Keratinocyte (primary cell): ENCODE results near the gene FOXP4. TPM values are rescaled to one million over a fixed set of nuclear protein-coding genes. Genes with fewer than 3 reads are reported as not detected.

ENCODE experiments used
- DNase-seq: peaks from one replicate; pipeline ENCODE4 v3.0.0-alpha.2; 2011; ENCODE audit warnings: low read depth, missing footprints, low spot score
- FAIRE-seq: peaks from 2 replicates; lab custom pipeline; 2011; peaks lifted over from hg19 to GRCh38; lab: Jason Lieb, UNC
- H2AFZ ChIP-seq: 2 replicates; pipeline ENCODE4 v1.6.0; 2012; ENCODE audit warnings: low read length, control low read depth, inconsistent platforms; ENCODE audit not compliant: control insufficient read depth
- H3K27ac ChIP-seq: 2 replicates; pipeline ENCODE4 v1.5.1; 2011; ENCODE audit warnings: low read length; ENCODE audit not compliant: control insufficient read depth, insufficient read depth
- H3K27me3 ChIP-seq: 3 replicates; pipeline ENCODE4 v1.6.0; 2011; ENCODE audit warnings: low read length; ENCODE audit not compliant: control insufficient read depth, insufficient read depth; ENCODE audit errors: extremely low read depth
- H3K36me3 ChIP-seq, 2 experiments: 2 replicates in 1 of 2; 3 replicates in 1 of 2; pipeline ENCODE4 v1.5.1; 2011; ENCODE audit warnings: low read length in 2 of 2, mild to moderate bottlenecking in 1 of 2; ENCODE audit not compliant: control insufficient read depth in 2 of 2, insufficient read depth in 2 of 2; ENCODE audit errors: extremely low read depth in 1 of 2
- H3K4me1 ChIP-seq: 3 replicates; pipeline ENCODE4 v1.5.1; 2011; ENCODE audit warnings: low read length; ENCODE audit not compliant: control insufficient read depth, insufficient read depth; ENCODE audit errors: extremely low read depth
- H3K4me2 ChIP-seq: 3 replicates; pipeline ENCODE4 v1.6.0; 2011; ENCODE audit warnings: low read depth, low read length; ENCODE audit not compliant: control insufficient read depth, insufficient read depth; ENCODE audit errors: extremely low read depth
- H3K4me3 ChIP-seq, 3 experiments: fragments of 200-600 bp in 1 of 3; sonication (generic) in 1 of 3; 2 replicates in 2 of 3; 3 replicates in 1 of 3; pipeline ENCODE4 v1.5.1; 2011 to 2016; ENCODE audit warnings: low read length in 3 of 3, mild to moderate bottlenecking in 3 of 3, control low read depth in 2 of 3, inconsistent platforms in 1 of 3, low read depth in 1 of 3, mixed read lengths in 1 of 3, mixed run types in 1 of 3, moderate library complexity in 1 of 3; ENCODE audit not compliant: control insufficient read depth in 2 of 3, insufficient read depth in 2 of 3; ENCODE audit errors: extremely low read depth in 1 of 3
- H3K79me2 ChIP-seq: 2 replicates; pipeline ENCODE4 v1.6.0; 2012; ENCODE audit warnings: low read length; ENCODE audit not compliant: control insufficient read depth, insufficient read depth
- H3K9ac ChIP-seq: 3 replicates; pipeline ENCODE4 v1.6.0; 2011; ENCODE audit warnings: low read length; ENCODE audit not compliant: control insufficient read depth, insufficient read depth; ENCODE audit errors: extremely low read depth
- H3K9me1 ChIP-seq: 3 replicates; pipeline ENCODE4 v1.6.0; 2011; ENCODE audit warnings: low read length; ENCODE audit not compliant: control insufficient read depth, insufficient read depth; ENCODE audit errors: extremely low read depth
- H3K9me3 ChIP-seq: 2 replicates; pipeline ENCODE4 v1.5.1; 2012; ENCODE audit warnings: low read depth, low read length; ENCODE audit not compliant: control insufficient read depth
- H4K20me1 ChIP-seq: 3 replicates; pipeline ENCODE4 v1.6.0; 2011; ENCODE audit warnings: low read length; ENCODE audit not compliant: control insufficient read depth, insufficient read depth; ENCODE audit errors: extremely low read depth
- EZH2 ChIP-seq: IDR thresholded peaks from one replicate; pipeline ENCODE4 v1.6.1; 2012; ENCODE audit warnings: inconsistent platforms, mild to moderate bottlenecking, low read length, moderate library complexity
- dilution Hi-C: fragments of 300-500 bp; cut with MboI; formaldehyde crosslinking; loops from one replicate; pipeline ENCODE4 v1.7.0; 2020; ENCODE audit warnings: low sequenced_read_pairs; ENCODE audit not compliant: extremely low pct_ligation_motif_present
- polyA plus RNA-seq, 5 experiments: library from polyadenylated mRNA; depleted of rRNA in 3 of 5; stranded (reverse) in 3 of 5; stranded (forward) in 1 of 5; unstranded in 1 of 5; fragments of >200 nt; gene quantifications; 1 replicate in 1 of 5; 2 replicates in 3 of 5; 3 replicates in 1 of 5; pipeline versions ENCODE4 v1.2.1 to v1.2.3, GENCODE V29; 2011 to 2012; ENCODE audit warnings: missing spikeins in 2 of 5, low read depth in 1 of 5, low replicate concordance in 1 of 5
- TF ChIP-seq, protein P1 (sequence below), 3 experiments: IDR thresholded peaks in 1 of 3; conservative IDR thresholded peaks in 1 of 3; optimal IDR thresholded peaks in 1 of 3; 2 replicates in 2 of 3; 3 replicates in 1 of 3; pipeline versions ENCODE3 to v1.5.1; 2011; ENCODE audit warnings: low read length in 3 of 3, mild to moderate bottlenecking in 3 of 3, moderate library complexity in 2 of 3, control low read depth in 1 of 3, inconsistent platforms in 1 of 3; ENCODE audit not compliant: insufficient read depth in 2 of 3; ENCODE audit errors: extremely low read depth in 1 of 3

FOXP4 gene
- polyA plus RNA-seq, 1 donor (not counting 4 experiments of a cell fraction or from before 2014, with no cell fraction given): 1.1 TPM

DNA sequence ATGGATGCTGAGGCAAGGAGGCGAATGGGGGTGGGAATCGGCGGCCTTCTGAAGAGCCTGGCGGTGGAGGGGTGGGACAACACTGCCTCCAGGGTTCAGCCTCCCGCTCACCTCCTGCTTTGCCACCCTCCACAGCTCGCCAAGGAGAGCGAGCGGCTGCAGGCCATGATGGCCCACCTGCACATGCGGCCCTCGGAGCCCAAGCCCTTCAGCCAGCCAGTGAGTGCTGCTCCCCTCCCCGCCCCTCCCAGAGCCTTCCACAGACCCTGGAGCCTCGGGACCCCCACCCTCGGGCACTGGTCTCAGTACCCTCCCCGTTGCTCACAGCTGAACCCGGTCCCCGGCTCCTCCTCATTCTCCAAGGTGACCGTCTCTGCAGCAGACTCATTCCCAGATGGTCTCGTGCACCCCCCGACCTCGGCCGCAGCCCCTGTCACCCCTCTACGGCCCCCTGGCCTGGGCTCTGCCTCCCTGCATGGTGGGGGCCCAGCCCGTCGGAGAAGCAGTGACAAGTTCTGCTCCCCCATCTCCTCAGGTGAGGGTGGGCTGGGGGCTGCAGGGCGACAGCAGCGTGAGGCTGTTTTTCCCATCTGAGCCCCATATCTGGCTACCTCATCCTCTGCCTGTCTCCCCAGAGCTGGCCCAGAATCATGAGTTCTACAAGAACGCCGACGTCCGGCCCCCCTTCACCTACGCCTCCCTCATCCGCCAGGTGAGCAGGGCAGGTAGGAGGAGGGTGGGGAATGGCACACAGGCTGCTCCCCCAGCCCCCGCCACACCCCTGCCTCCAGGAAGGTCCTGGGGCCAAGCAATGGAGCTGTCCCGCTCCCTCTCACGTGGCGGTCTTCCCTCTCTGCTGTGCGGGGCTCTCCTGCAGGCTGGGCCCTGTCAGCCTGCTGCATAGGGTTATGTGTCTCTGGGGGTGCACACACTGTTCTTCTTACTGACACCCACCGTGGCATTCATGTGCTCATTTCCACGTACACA is 43.7 kb downstream of the FOXP4 start:
- H4K20me1 ChIP-seq: peaks cover 5% of the 10 kb centered on the region
- H3K9me1 ChIP-seq: no peaks in the 10 kb centered on the region
- H3K36me3 ChIP-seq: peaks cover 5 to 15% of the 10 kb centered on the region in 2 experiments
- H3K9me3 ChIP-seq: no peaks in the 10 kb centered on the region
- no peak overlapping the region for H3K4me3 ChIP-seq
- TF ChIP-seq EZH2: no peak
- TF ChIP-seq, protein P1, sequence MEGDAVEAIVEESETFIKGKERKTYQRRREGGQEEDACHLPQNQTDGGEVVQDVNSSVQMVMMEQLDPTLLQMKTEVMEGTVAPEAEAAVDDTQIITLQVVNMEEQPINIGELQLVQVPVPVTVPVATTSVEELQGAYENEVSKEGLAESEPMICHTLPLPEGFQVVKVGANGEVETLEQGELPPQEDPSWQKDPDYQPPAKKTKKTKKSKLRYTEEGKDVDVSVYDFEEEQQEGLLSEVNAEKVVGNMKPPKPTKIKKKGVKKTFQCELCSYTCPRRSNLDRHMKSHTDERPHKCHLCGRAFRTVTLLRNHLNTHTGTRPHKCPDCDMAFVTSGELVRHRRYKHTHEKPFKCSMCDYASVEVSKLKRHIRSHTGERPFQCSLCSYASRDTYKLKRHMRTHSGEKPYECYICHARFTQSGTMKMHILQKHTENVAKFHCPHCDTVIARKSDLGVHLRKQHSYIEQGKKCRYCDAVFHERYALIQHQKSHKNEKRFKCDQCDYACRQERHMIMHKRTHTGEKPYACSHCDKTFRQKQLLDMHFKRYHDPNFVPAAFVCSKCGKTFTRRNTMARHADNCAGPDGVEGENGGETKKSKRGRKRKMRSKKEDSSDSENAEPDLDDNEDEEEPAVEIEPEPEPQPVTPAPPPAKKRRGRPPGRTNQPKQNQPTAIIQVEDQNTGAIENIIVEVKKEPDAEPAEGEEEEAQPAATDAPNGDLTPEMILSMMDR (optimal IDR thresholded peaks at IDR 0.05 in 1 of 3, IDR thresholded peaks at IDR 0.05 in 1 of 3, conservative IDR thresholded peaks at IDR 0.05 in 1 of 3; ENCODE audit: extremely low read depth in 1 of 3, insufficient read depth in 2 of 3, low read length in 3 of 3): no peak
- H3K27ac ChIP-seq: no peak overlapping the region
- no peak overlapping the region for H3K4me2 ChIP-seq
- H3K27me3 ChIP-seq: no peaks in the 10 kb centered on the region
- dilution Hi-C loops: no loop called here
- no peak for FAIRE-seq
- no peaks in the 10 kb centered on the region for H3K79me2 ChIP-seq
- no peaks in the 10 kb centered on the region for H3K4me1 ChIP-seq
- DNase-seq: no peak
- H2AFZ ChIP-seq: no peak overlapping the region
- H3K9ac ChIP-seq: no peak overlapping the region

DNA sequence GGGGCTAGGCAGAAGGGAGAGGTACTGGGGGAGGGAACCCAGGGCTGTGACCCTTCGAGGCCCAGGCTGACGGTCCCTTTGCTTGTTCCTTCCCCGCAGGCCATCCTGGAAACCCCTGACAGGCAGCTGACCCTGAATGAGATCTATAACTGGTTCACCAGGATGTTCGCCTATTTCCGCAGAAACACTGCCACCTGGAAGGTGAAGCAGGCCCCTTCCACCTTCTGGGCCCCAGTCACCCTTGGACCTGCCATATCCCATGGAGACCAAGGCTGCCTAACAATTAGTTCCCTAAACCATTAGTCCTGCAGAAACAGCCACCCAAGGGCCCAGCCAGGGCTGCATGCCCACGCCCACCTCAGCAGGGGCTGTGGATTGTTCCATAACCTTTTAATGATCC is 44.9 kb downstream of the FOXP4 start:
- no peaks in the 10 kb centered on the region for H3K27me3 ChIP-seq
- no peak overlapping the region for H2AFZ ChIP-seq
- TF ChIP-seq, protein P1 (optimal IDR thresholded peaks at IDR 0.05 in 1 of 3, IDR thresholded peaks at IDR 0.05 in 1 of 3, conservative IDR thresholded peaks at IDR 0.05 in 1 of 3; ENCODE audit: extremely low read depth in 1 of 3, insufficient read depth in 2 of 3, low read length in 3 of 3): no peak
- no peak for TF ChIP-seq EZH2
- H3K79me2 ChIP-seq: no peaks in the 10 kb centered on the region
- H3K9me1 ChIP-seq: no peaks in the 10 kb centered on the region
- H3K4me1 ChIP-seq: no peaks in the 10 kb centered on the region
- H3K4me2 ChIP-seq: no peak overlapping the region
- no peaks in the 10 kb centered on the region for H3K9me3 ChIP-seq
- peaks cover 5% of the 10 kb centered on the region for H4K20me1 ChIP-seq
- no peak overlapping the region for H3K9ac ChIP-seq
- H3K27ac ChIP-seq: no peak overlapping the region
- H3K4me3 ChIP-seq: no peak overlapping the region
- FAIRE-seq (no peak), DNase-seq (no peak)
- peaks cover 5 to 17% of the 10 kb centered on the region in 2 experiments for H3K36me3 ChIP-seq
- dilution Hi-C loops: no loop called here
